ENCODE measurements around the gene BOC.
A peak's percentile ranks its signal among the peaks of the same experiment; 100 is the strongest.

BOC gene

DNA sequence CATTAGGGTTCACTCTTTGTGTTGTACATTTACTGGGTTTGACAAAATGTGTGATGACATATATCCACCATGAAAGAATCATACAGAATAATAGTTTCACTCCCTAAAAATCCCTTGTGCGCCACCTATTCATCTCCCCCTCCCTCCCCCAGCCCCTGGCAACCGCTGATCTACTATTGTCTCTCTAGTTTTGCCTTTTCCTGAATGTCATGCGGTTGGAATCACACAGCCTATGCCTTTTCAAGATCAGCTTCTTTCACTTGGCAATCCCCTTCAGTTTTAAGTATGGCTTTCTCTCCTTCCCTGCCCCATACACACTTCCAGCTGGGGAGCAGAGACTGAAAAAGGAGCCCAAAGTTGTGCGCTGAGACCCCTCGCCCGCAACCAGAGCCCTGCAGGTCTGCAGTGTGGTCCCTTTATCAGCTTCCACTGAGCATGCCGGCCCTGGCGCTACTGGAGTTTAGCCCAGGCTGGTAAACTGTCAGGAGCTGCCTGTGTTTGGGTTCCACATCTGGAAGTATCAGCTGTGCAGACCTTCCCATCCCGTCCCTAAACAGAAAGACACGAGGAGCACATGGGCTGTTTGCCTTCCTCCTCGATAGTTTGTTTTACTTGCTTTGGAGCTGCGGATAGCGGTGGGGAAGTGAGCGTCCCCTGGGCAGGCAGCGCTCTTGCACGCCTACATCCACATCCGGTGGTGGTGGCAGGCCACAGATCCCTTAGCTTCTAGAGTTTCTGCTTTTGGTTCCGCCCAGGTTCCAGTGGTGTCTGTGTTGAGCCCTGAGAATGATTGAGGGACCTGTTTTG is 12.3 kb downstream of the BOC start:
- DNase-seq: no peak

GRCh38 chr3:113225286-113225685 is 13.9 kb downstream of the BOC start:
- DNase-seq: no peak

DNA sequence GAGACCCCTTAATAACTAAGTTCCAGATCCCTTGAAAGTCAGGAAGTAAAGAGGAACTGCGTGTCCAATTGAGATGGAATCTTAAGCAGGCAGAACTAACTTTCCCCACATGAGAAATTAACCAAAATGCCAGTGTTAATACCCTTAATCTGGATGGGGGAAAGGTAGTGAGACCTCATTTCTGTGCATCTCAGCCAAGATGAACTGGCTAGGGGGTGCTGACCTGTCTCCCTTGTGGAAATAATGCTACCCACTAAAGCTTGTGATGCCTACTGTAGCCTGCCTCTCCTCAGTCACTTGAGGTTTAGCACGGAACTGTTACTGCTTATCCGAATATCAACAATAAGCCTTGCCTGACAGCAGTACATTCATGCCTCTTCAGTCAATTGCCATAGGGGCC is 15.1 kb downstream of the BOC start:
- no peak for DNase-seq

DNA sequence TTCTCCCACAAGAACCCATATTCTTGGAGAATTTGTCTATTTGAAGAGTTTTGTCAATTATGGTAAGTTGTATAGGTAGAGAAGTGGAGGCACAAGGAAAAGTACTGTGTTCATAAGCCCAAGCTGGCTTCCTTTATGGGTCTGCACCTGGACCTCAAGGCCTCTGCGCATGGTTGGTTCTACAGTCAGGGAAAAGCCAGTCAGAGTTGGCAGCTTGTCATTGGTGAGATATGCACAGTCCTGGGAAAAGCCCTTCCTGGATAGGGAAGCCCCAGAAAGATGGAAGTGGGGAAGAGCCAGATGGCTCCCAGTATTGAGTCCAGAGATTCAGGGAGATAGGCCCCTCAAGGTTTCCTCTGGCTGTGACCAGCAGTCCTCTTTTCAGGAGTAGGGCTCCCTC is 15.8 kb downstream of the BOC start:
- DNase-seq: no peak

DNA sequence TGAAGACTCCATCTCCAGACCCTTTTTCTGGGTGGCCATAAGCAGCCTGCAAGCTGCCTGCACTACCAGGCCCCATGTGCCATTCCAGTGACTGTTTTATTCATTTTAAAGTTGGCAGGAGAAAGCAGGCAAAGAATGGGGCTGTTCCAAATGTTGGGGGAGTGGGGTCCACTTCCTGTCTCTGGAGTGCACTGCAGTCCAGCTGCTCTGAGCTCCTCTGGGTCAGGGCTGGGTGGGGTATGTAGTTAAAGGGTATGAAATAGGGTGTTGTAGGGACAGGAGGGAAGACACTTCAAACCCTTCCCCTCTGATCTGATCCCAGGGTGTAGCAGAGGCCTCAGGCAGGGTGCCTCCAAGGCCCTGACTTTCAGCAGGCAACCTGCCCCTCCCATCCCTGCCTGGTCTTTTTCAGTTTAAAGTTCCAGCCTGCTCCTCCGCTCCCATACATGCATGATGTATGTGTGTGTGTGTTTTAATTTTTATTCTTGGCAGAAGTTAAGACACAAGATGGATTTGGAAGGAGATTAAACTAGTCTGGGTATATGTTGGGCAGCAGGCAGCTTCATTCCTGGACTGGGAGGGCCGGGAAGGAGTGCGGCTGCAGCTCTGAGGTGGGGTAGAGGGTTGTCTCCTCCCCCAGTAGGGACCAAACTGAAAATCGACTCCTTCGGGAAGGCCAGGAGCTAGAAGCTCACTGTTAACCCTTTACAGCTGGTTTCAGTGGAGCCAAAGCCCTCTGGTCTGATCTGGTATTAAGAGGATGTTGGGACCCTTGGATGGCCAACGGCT is 17.3 kb downstream of the BOC start:
- no peak for DNase-seq

- DNase-seq: no peak
Observed at GRCh38 chr3:113231391-113231790, 20.0 kb downstream of the BOC start.

- DNase-seq: peak; percentile 78
Observed at GRCh38 chr3:113231827-113232253, 20.5 kb downstream of the BOC start.

GRCh38 chr3:113232342-113232741 is 21.0 kb downstream of the BOC start:
- DNase-seq: no peak

DNA sequence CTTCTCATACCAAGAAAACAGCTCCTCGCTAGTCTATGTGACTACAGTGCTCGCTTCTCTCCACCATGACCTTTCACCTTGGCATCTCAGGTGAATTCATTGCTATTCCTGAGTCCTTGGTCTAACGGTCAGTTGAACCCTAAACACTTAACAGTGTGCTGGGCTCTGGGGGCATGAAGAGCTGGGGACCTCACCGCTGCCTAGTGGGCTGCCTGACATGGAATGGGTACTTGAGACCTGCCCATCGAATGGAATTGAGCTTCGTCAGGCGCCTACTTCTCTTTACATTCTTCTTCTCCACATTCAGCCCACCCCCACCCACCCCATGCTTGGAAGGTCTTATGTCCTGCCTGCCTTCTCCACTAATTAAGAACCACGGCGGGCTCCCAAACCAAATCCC is 22.1 kb downstream of the BOC start:
- no peak for DNase-seq

GRCh38 chr3:113234028-113234427 is 22.7 kb downstream of the BOC start:
- DNase-seq: no peak

DNA sequence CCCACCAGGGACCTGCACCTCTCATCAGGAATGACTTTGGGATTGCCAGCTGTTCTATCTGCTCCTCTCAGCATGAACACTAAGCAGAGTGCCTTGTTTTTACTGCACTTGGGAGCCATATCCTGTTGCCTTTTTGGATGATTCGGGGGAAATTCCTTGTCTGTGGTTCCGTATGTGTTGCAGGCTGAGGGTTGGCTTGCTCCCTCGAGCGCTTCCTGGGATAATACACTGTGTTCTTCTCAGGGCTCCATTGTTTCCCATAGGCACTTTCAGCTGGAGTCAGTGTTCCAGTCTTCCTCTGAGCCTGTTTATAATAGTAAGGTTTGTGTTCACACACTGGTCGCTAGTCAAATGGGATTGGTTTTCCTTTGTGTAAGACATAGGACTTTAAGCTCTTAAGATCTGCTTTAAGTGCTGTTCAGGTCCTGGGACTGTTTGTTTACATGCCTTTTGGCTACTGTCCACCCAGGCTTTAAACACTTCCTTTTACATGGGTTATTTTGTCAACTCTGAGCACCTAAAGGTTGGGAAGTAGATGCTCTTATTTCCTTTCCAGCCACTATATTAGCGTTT is 23.4 kb downstream of the BOC start:
- DNase-seq: peak; percentile 41

DNA sequence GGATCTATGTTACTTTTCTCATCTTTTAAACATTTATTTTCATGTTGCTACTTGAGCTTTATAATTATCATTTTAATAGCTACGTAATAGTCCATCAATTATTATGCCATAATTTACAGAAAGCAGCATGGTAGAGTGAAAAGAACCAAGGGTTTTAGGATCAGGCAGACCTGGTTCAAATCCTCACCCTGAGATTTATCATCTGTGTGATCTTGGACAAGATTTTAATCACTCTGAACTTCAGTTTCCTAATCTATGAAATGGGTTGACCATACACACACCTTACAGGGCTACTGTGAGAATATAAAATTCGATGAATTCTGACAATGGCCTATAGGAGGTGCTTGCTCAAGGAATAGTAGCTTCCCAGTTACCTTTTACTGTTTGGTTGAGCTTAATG is 27.1 kb downstream of the BOC start:
- no peak for DNase-seq

GRCh38 chr3:113240841-113241240 is 29.5 kb downstream of the BOC start:
- no peak for DNase-seq

DNA sequence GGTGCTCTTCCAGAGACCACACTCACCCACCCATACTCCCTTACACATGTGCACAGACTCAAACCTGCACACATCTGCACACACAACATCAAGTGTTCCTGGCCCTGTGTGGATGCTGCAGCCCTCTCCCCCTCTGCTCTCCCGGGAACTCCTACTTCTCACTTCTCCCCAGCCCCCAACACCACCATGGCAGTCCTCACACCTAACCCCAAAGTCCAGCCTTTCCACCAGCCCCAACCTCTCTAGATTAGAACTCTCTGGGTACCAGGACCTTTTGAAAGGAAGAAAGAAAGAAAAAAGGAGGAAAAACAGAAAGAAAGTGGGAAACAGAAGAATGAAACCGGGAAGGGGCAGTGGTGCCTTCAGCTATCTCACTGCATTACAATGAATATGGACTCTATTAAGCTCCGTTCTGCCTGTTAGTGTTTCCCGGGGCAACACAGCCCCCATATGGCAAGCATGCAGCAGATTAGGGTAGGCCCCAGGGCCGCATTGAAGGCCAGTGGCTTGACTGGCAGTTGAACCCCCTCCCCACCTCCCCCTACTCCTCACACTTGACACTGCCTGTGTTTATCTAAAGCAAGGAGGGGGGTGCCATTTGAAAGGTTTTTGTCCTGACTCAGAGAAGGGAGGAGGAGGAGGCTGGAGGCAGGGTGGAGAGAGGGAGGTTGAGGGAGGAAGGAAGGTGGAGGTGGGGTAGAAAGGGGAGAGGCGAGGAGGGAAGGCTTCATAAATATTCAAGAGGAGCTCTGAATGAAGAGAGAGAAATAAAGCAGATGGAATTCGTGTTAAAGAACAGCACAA is 30.1 kb downstream of the BOC start:
- DNase-seq: no peak

GRCh38 chr3:113242096-113242581 is 30.8 kb downstream of the BOC start:
- DNase-seq: no peak

DNA sequence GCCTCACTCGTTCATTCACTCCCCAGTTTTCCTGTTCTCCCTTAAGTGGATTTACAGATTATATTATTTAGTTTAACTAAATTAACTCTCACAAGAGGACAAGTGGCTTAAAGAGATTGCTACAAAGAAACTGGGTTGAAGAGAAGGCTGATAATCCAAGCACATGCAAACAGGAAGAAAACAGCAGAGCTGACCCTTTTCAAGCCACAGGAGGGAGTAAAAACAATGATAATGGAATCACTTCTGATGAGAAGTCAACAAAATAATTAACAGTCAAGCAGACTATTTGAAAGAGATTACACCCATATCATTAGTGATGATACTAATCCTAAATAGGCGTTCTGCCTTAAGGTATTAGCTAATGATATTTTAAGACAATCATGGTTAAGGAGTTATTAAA is 31.7 kb downstream of the BOC start:
- DNase-seq: no peak

DNA sequence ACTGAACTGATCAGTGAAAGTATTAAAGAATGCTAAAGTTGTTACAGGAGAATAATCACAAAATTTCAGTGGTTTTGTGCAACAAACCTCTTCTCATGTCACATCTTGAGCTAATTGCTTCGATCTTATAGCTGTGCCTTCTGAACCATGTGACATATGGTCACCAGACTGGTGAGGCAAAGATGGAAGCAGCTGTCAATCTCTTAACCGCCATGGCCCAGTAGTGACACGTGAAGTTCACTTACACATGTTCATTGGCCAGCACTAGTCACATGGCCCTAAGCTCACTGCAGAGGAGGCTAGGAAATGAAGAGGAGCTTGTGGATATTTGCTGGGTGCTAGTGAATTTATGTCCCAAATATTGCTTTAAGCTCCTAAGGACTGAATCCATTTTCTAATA is 32.5 kb downstream of the BOC start:
- no peak for DNase-seq

DNA sequence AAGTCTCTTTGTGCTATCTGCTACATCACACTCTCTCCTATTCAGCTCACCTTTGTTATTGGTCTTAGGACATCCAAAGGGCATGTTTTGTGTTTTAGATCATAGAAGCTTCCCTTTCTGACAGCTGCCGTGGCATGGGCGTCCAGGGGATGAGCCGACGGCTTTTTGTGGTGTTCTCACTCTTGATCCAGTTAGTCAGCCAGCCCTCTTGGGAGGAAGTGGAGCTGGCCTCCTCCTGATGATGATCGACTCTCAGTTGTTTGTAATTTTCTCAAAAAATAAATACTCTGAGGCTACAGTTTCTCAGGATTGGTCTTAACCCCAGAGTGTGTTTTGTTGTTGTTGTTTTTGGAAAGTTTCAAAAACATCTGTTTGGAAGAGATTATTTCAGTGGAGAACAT is 34.4 kb downstream of the BOC start:
- DNase-seq: no peak

DNA sequence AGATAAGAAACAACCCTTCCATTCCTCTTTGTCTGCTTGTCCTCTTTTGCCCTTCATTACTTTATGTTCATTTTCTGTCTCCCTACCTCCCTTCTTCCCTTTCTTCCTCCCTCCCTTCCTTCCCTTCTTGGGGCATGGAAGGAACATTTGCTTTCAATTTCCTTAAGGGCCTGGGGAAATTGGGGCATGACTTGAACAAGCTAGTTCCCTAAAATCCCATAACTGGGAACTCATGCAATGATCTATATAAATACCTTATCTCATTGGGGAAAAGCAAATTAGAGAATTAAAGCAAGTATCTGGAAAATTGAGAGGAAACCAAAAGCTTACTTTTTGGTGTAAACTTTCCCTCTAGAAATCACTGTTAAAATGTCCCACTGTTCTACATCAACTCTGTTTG is 35.7 kb downstream of the BOC start:
- no peak for DNase-seq

DNA sequence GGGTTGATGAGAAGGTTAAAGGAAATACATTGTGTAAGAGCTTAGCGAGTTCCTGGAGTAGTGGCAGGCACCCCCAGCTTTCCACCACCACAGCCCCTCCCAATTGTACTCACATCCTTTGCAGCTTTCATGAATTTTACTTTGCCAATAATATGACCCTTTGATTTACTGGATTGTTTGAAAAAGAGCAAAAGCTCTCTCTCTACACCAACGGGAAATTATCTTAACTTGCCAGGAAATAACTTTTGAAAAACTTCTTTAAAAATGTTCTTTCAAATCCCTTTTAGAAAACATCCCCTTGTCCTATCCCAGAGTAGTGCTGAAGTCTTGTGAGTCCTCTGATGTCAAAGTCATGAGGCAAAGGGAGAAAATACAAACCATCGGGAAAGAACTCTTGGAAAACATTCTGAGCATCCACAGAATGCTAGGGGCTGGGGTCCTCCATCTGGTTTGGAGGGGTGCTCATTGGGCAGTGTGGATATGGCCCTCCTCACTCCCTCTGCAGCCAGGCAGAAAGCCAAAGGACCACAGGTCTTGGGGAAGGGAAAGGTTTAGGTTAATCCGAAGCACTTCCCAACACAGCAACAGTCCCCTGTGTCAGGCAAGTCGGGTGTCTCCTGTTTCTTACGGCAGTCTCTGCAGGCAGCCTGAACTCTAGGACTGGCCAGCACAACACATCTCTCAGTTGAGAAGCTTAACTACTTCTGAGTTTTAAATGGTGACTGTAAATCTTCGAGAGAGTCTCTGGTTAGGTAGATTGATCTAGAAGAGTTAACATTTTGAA is 36.5 kb downstream of the BOC start:
- no peak for DNase-seq

GRCh38 chr3:113249111-113249510 is 37.8 kb downstream of the BOC start:
- DNase-seq: peak; percentile 47

- no peak for DNase-seq
Observed at GRCh38 chr3:113249601-113250000, 38.2 kb downstream of the BOC start.

Data from NCI-H1694 (cell line).